Mucosa of rectum (tissue), 2 donors: Measurements from ENCODE around the gene NEUROG1.

Source experiments
- H3K27ac ChIP-seq, 2 donors: one replicate each; pipeline ENCODE4 v1.7.0; 2013; ENCODE audit warnings: inconsistent platforms in 2 of 2, low read depth in 2 of 2, low read length in 2 of 2
- H3K27me3 ChIP-seq, 2 donors: one replicate each; pipeline ENCODE4 v1.7.0; 2013; ENCODE audit warnings: low read length in 2 of 2; ENCODE audit not compliant: control insufficient read depth in 2 of 2, insufficient read depth in 2 of 2
- H3K36me3 ChIP-seq, 2 donors: one replicate each; pipeline ENCODE4 v1.7.0; 2013; ENCODE audit warnings: low read length in 2 of 2; ENCODE audit not compliant: control insufficient read depth in 2 of 2, insufficient read depth in 2 of 2
- H3K4me1 ChIP-seq, 2 donors: one replicate each; pipeline ENCODE4 v1.7.0; 2013; ENCODE audit warnings: low read length in 2 of 2, mild to moderate bottlenecking in 1 of 2; ENCODE audit not compliant: control insufficient read depth in 2 of 2, insufficient read depth in 2 of 2
- H3K4me3 ChIP-seq, 2 donors: one replicate each; pipeline ENCODE4 v1.7.0; 2013; ENCODE audit warnings: low read length in 2 of 2
- H3K9ac ChIP-seq, 2 donors: one replicate each; pipeline ENCODE4 v1.7.0; 2013; ENCODE audit warnings: low read length in 2 of 2, low read depth in 1 of 2, mild to moderate bottlenecking in 1 of 2
- H3K9me3 ChIP-seq, 2 donors: one replicate each; pipeline ENCODE4 v1.7.0; 2013; ENCODE audit warnings: low read length in 2 of 2; ENCODE audit not compliant: control insufficient read depth in 2 of 2
- donor health status: healthy.
- donor health status: Normal muscosa, but diverticular disease.

The NEUROG1 gene

DNA sequence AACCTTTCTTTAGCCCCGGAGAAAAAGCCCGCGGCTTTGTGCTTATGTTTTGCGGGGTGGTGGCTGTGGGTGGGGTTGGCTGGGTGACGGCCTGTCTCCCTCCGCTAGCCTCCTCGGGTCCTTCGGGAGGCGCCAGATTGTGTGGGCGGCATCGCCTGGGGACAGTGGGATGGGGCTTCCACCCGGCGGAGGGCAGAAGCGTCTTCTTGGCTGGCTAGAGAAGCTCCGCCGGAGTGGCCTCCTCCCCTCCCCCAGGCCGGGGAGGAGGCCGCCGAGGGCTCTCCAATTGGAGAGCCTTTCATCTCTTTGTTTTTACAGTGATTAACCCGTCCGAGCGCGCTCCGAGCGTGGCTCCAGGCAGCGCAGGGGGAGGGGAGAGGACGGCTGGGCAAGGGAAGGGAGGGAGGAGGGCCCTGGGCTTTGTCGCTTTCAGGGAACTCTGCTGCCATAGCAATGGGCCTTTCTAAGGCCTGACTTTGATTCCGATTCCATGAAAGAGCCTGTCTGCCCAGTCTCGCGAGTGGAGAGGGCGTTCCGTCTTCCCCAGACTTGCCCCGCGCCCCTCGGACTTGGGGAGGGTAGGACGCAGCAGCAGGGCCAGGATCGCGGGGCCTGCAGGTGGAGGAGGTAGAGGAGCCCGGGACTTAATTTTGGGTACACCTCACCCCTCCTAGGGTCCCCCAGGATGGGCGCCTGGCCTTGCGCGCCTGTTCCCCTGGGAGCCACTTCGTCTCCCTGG lies 46.9 kb downstream of the NEUROG1 start:
- H3K36me3 ChIP-seq, result no peaks in the 10 kb centered on the region
- H3K9ac ChIP-seq, result no peak overlapping the region
- peaks cover 0 to 2% of the 10 kb centered on the region in 2 donors for H3K4me1 ChIP-seq
- H3K9me3 ChIP-seq, result no peaks in the 10 kb centered on the region
- H3K4me3 ChIP-seq, result peak overlapping the region; percentile 39 to 56
- H3K27ac ChIP-seq, result no peak overlapping the region
- peaks cover 57 to 66% of the 10 kb centered on the region in 2 donors for H3K27me3 ChIP-seq

DNA sequence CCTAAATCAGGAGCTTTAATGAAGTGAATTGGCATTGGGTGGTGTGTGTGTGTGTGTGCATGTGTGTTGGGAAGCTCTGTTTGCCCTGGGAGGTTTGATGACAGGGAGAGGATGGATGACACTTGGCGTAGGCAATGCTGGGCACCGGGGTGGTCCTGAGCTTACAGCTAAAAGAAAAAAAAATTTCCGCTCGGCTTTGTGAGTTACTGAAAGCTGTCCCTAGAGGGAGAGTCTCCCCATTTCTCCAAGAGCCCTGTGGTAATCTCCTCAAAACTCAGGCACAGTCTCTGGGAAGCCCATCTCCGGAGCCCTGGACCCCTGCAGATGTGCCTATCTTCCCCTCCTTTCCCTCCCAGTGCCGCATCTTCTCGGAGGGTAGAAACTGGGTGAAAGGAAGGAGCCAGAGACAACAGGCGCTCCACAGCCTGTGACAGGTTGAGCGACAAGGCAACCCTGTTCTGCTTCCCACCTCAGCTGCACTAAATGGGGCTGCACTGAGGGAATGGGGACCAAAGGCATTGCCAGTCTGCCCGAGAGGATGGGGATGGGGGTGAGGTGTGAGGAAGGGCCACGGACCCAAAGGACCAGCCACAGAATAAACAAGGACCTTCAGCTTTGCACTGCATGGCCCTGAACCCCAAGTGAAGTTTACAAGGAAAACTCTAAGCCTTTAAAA lies 47.8 kb downstream of the NEUROG1 start:
- H3K27ac ChIP-seq, result no peak overlapping the region
- no peaks in the 10 kb centered on the region for H3K9me3 ChIP-seq
- H3K9ac ChIP-seq, result no peak overlapping the region
- H3K4me1 ChIP-seq, result peaks cover 0 to 2% of the 10 kb centered on the region in 2 donors
- no peaks in the 10 kb centered on the region for H3K36me3 ChIP-seq
- peak overlapping the region in 1 of 2 donors; percentile 56 for H3K4me3 ChIP-seq
- peaks cover 55 to 60% of the 10 kb centered on the region in 2 donors for H3K27me3 ChIP-seq

DNA sequence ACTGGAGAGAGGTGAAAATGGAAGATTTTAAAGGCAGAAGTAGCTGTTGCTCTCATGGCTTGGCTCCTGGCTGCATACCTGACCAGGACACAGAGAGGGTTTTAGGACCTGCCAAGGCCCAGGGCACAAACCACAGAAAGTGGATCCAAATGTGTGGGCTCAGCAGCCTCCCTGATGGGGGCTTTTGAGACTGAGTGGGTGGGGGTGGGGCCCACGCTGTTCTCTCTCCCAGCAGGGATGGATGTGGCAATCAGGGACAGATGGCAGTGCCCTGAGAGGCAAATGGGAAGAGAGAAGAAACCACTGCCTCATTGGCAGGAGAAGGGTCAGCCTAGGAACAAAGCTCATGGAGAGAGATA lies 48.7 kb downstream of the NEUROG1 start:
- peaks cover 0 to 2% of the 10 kb centered on the region in 2 donors for H3K4me1 ChIP-seq
- H3K27me3 ChIP-seq, result peaks cover 45 to 53% of the 10 kb centered on the region in 2 donors
- H3K9me3 ChIP-seq, result no peaks in the 10 kb centered on the region
- H3K36me3 ChIP-seq, result no peaks in the 10 kb centered on the region
- H3K9ac ChIP-seq, result no peak overlapping the region
- no peak overlapping the region for H3K4me3 ChIP-seq
- H3K27ac ChIP-seq, result no peak overlapping the region

DNA sequence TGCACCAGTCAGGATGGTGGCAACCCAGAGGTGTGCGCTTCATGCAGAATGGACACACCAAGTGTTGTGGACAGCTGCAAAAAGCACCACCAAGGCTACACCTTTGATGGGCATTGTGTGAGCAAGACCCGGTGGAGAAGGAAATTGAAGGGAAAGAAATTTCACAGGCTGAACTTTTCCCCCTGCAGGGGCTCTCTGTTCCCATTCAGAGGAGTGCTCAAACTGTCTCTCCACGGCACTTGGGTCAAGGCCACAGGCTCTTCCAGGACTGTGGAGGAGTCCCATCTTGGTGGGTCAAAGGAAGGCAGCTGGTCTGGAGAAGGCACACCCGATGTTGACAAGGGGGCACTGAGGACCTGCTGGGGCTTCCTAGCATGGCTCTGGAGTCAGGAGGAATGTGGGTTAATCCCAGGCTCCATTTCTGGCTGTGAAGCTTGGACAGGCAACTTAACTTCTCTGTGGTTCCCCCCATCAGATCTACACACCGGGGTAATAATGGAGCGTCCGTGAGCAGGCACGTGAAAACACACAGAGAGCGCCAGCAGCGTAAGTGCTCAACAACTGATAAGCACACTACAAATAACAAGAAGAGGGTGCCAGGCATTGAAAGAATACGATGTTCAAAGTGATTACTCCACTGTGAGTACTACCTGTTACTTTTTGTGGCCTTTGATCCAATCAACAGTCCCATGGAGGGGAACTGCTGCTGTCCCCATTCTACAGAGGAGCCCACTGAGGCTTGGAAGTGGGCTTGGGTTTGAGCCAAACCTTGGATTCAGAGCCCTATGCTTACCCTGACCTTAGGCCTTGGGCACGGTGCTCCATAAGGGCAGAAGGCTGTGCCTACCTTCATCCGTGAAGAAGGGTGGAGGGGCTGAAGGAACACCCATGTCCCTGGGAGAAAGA lies 49.4 kb downstream of the NEUROG1 start:
- Histone ChIP-seq H3K9me3 (no peaks in the 10 kb centered on the region), H3K27me3 (peaks cover 42 to 47% of the 10 kb centered on the region in 2 donors), H3K4me3 (no peak overlapping the region), H3K36me3 (no peaks in the 10 kb centered on the region), H3K4me1 (peaks cover 0 to 2% of the 10 kb centered on the region in 2 donors), H3K27ac (no peak overlapping the region), H3K9ac (no peak overlapping the region)

DNA sequence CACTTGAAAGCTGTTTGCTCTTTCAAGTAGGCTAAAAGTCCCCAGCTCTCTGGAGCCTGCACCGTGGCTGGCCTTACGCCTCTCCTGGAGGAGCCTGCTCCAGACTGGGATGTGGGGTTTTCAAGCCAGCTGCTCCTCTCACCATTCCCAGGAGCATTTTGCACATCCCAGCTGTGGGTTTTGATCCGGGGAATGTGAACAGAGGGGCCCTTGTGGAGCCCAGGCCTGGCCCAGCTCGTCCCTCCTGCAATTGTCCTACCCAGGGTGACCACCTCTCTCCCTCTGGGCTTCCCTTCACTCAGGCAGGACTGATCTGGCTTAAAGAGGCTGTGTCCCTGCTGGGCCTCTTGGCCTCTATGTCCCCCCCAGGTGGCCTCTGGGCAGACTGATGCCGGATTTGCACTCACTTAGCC lies 51.1 kb downstream of the NEUROG1 start:
- Histone ChIP-seq H3K4me3 (no peak overlapping the region), H3K27ac (no peak overlapping the region), H3K9me3 (no peaks in the 10 kb centered on the region), H3K36me3 (no peaks in the 10 kb centered on the region), H3K27me3 (peaks cover 29 to 31% of the 10 kb centered on the region in 2 donors), H3K9ac (no peak overlapping the region), H3K4me1 (peaks cover 0 to 2% of the 10 kb centered on the region in 2 donors)
